ENCODE data around the gene ROR2.

- TF ChIP-seq POLR2A (IDR thresholded peaks at IDR 0.05) (no peak), CTCF (IDR thresholded peaks at IDR 0.05) (no peak), POLR2AphosphoS5 (IDR thresholded peaks at IDR 0.05) (no peak)
Measured at GRCh38 chr9:91899219-91899563, 50.8 kb downstream of the ROR2 start.
